Peyer's patch (tissue), 4 donors: Measurements from ENCODE around the gene FCF1. TPM values are rescaled to one million over a fixed set of nuclear protein-coding genes. Genes with fewer than 3 reads are reported as not detected.
A peak's percentile ranks its signal among the peaks of the same experiment; 100 is the strongest.

ENCODE experiments used
- DNase-seq, 3 donors: peaks; one replicate each; pipeline ENCODE4 v3.0.0-alpha.2; 2017 to 2019
- H3K27ac ChIP-seq, 4 donors: fragments of 200-600 bp; sonication (generic); one replicate each; pipeline ENCODE4 v1.5.1; 2016 to 2019
- H3K27me3 ChIP-seq, 2 donors: fragments of 200-600 bp; sonication (generic); one replicate each; pipeline ENCODE4 v1.5.1; 2019
- H3K36me3 ChIP-seq, 3 donors: fragments of 200-600 bp; sonication (generic); one replicate each; pipeline ENCODE4 v1.5.1; 2016 to 2019
- H3K4me1 ChIP-seq, 4 donors: fragments of 200-600 bp; sonication (generic); one replicate each; pipeline ENCODE4 v1.5.1; 2016 to 2019
- H3K4me3 ChIP-seq, 4 donors: fragments of 200-600 bp; sonication (generic); 1 replicate in 3 of 4; 2 replicates in 1 of 4; pipeline ENCODE4 v1.5.1; 2016 to 2019; ENCODE audit warnings: mild to moderate bottlenecking in 1 of 4
- H3K9me3 ChIP-seq, 4 donors: fragments of 200-600 bp; sonication (generic); one replicate each; pipeline ENCODE4 v1.5.1; 2016 to 2019; ENCODE audit warnings: mild to moderate bottlenecking in 1 of 4
- CTCF ChIP-seq, 6 experiments: fragments of 450-650 bp in 4 of 6; fragments of 200-600 bp in 2 of 6; sonication (generic) in 1 of 6; IDR thresholded peaks; one replicate each; pipeline ENCODE4 v1.5.1; 2017 to 2019; ENCODE audit warnings: antibody characterized with exemption in 6 of 6, mild to moderate bottlenecking in 3 of 6, moderate library complexity in 1 of 6
- POLR2A ChIP-seq, 2 donors: fragments of 450-650 bp; IDR thresholded peaks; one replicate each; pipeline ENCODE4 v1.5.1; 2017; ENCODE audit warnings: antibody characterized with exemption in 2 of 2, mild to moderate bottlenecking in 2 of 2, moderate library complexity in 2 of 2
- total RNA-seq, 4 donors: library from RNA; depleted of rRNA; stranded (reverse); fragments of >200 nt; gene quantifications; one replicate each; pipeline ENCODE4 v1.1.0, GENCODE V29; 2016

Gene FCF1
- 10 to 100 TPM in 3 of 4 donors, 1 to 10 TPM in 1; 7.5 to 31.4 (median 13.3) TPM for total RNA-seq

GRCh38 chr14:74712499-74713394 lies at the start of gene FCF1, which contains the start of gene AREL1:
Gene FCF1, plus strand, starts transcription at chr14:74713144. Its CDS starts 54 bp downstream, at chr14:74713198.
Gene AREL1, minus strand, starts transcription at chr14:74713080. Its CDS starts 27,465 bp downstream, at chr14:74685615.
- Histone ChIP-seq H3K27me3 (no peaks in the 10 kb centered on the region), H3K4me3 (peak within 1 kb of the TSS; percentile 66 to 90 (median 78)), H3K4me1 (peaks cover 0 to 29% (median 0%) of the 10 kb centered on the region in 4 donors), H3K9me3 (no peaks in the 10 kb centered on the region), H3K27ac (peak within 1 kb of the TSS; percentile 78 to 86 (median 82)), H3K36me3 (peaks cover 0 to 23% (median 0%) of the 10 kb centered on the region in 3 donors)
- DNase-seq: peak; percentile 71 to 92 (median 82)
- peak in 1 of 6 experiments; percentile 16 for TF ChIP-seq CTCF (IDR thresholded peaks at IDR 0.05)
- TF ChIP-seq POLR2A (IDR thresholded peaks at IDR 0.05): peak; percentile 69 to 73

- no peak overlapping the region for H3K27ac ChIP-seq
- DNase-seq: no peak
Observed at GRCh38 chr14:74663884-74664283, 49.1 kb upstream of the FCF1 start.

GRCh38 chr14:74664717-74665116 lies 48.2 kb upstream of the FCF1 start:
- H3K4me3 ChIP-seq: no peak overlapping the region
- peaks cover 0 to 95% (median 0%) of the 10 kb centered on the region in 3 donors for H3K36me3 ChIP-seq
- DNase-seq: no peak
- no peak for TF ChIP-seq CTCF (IDR thresholded peaks at IDR 0.05)
- TF ChIP-seq POLR2A (IDR thresholded peaks at IDR 0.05): no peak
- no peaks in the 10 kb centered on the region for H3K27me3 ChIP-seq
- H3K27ac ChIP-seq: no peak overlapping the region
- no peaks in the 10 kb centered on the region for H3K4me1 ChIP-seq
- no peaks in the 10 kb centered on the region for H3K9me3 ChIP-seq

More at GRCh38 chr14:74663884-74664283, 49.1 kb upstream of the FCF1 start:
- Histone ChIP-seq H3K4me1 (no peaks in the 10 kb centered on the region), H3K4me3 (no peak overlapping the region), H3K9me3 (no peaks in the 10 kb centered on the region), H3K36me3 (peaks cover 0 to 87% (median 0%) of the 10 kb centered on the region in 3 donors), H3K27me3 (no peaks in the 10 kb centered on the region)
- no peak for TF ChIP-seq CTCF (IDR thresholded peaks at IDR 0.05)
- no peak for TF ChIP-seq POLR2A (IDR thresholded peaks at IDR 0.05)

- H3K36me3 ChIP-seq: peaks cover 0 to 98% (median 0%) of the 10 kb centered on the region in 3 donors
- no peak for TF ChIP-seq POLR2A (IDR thresholded peaks at IDR 0.05)
- TF ChIP-seq CTCF (IDR thresholded peaks at IDR 0.05): no peak
Observed at GRCh38 chr14:74667758-74668157, 45.2 kb upstream of the FCF1 start.

GRCh38 chr14:74669256-74669655 lies 43.7 kb upstream of the FCF1 start:
- Histone ChIP-seq H3K4me1 (no peaks in the 10 kb centered on the region), H3K9me3 (no peaks in the 10 kb centered on the region), H3K4me3 (no peak overlapping the region), H3K27ac (no peak overlapping the region), H3K36me3 (peaks cover 0 to 98% (median 0%) of the 10 kb centered on the region in 3 donors), H3K27me3 (no peaks in the 10 kb centered on the region)
- TF ChIP-seq POLR2A (IDR thresholded peaks at IDR 0.05) (no peak), CTCF (IDR thresholded peaks at IDR 0.05) (no peak)
- DNase-seq: no peak

More at GRCh38 chr14:74667758-74668157, 45.2 kb upstream of the FCF1 start:
- H3K27me3 ChIP-seq: no peaks in the 10 kb centered on the region
- H3K27ac ChIP-seq: no peak overlapping the region
- no peak for DNase-seq
- H3K4me3 ChIP-seq: no peak overlapping the region
- no peaks in the 10 kb centered on the region for H3K9me3 ChIP-seq
- no peaks in the 10 kb centered on the region for H3K4me1 ChIP-seq
